Measurements from ENCODE around the gene CNTNAP4.

DNA sequence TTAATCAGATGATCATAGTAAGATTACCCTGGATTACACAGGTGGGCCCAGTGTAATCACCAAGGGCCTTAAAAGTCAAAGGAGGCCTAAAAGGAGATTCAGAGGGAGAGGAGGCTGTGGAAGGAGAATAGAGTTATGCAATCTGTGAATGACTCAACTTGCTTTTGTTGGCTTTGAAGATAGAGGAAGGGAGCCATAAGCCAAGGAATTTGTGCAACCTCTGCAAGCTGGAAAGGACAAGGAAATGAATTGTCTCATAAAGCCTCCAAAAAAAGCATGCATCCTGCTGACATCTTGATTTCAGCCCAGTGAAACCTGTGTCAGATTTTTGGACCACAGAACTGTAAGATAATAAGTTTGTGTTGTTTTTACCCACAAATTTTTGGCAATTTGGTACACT is 109.6 kb downstream of the CNTNAP4 start:
- TF ChIP-seq EP300 (IDR thresholded peaks at IDR 0.05; ENCODE audit: low read depth), result no peak
- TF ChIP-seq POLR2AphosphoS5 (IDR thresholded peaks at IDR 0.05), result no peak
- no peak for TF ChIP-seq POLR2A (IDR thresholded peaks at IDR 0.05)
- TF ChIP-seq, protein P1, sequence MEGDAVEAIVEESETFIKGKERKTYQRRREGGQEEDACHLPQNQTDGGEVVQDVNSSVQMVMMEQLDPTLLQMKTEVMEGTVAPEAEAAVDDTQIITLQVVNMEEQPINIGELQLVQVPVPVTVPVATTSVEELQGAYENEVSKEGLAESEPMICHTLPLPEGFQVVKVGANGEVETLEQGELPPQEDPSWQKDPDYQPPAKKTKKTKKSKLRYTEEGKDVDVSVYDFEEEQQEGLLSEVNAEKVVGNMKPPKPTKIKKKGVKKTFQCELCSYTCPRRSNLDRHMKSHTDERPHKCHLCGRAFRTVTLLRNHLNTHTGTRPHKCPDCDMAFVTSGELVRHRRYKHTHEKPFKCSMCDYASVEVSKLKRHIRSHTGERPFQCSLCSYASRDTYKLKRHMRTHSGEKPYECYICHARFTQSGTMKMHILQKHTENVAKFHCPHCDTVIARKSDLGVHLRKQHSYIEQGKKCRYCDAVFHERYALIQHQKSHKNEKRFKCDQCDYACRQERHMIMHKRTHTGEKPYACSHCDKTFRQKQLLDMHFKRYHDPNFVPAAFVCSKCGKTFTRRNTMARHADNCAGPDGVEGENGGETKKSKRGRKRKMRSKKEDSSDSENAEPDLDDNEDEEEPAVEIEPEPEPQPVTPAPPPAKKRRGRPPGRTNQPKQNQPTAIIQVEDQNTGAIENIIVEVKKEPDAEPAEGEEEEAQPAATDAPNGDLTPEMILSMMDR (IDR thresholded peaks at IDR 0.05), result no peak
